Hepatocyte (in vitro differentiated cells): ENCODE measurements around the gene SPECC1. TPM values are rescaled to one million over a fixed set of nuclear protein-coding genes. Genes with fewer than 3 reads are reported as not detected.
"Not testable (repeated sequence)": the region's sequence is repeated elsewhere in the genome, so short reads cannot be mapped to it uniquely, and the experiment has no call there.

Experiments
- DNase-seq: peaks from one replicate; pipeline ENCODE4 v3.0.0-alpha.2; 2016; ENCODE audit warnings: low spot score
- H2AFZ ChIP-seq: fragments of 200-600 bp; sonication (generic); 2 replicates; pipeline ENCODE4 v1.6.0; 2016; ENCODE audit warnings: antibody characterized with exemption, mild to moderate bottlenecking
- H3K27ac ChIP-seq: fragments of 200-600 bp; sonication (generic); 2 replicates; pipeline ENCODE4 v1.5.1; 2016; ENCODE audit warnings: mild to moderate bottlenecking
- H3K27me3 ChIP-seq: fragments of 200-600 bp; sonication (generic); 2 replicates; pipeline ENCODE4 v1.6.1; 2016
- H3K36me3 ChIP-seq: fragments of 200-600 bp; sonication (generic); replicated peaks from 2 replicates; pipeline ENCODE4 v1.5.1; 2016; ENCODE audit warnings: low read depth; ENCODE audit not compliant: insufficient read depth
- H3K4me1 ChIP-seq: fragments of 200-600 bp; sonication (generic); 2 replicates; pipeline ENCODE4 v1.5.1; 2016; ENCODE audit warnings: mild to moderate bottlenecking, moderate library complexity; ENCODE audit not compliant: insufficient read depth
- H3K4me2 ChIP-seq: fragments of 200-600 bp; sonication (generic); 2 replicates; pipeline ENCODE4 v1.6.0; 2016
- H3K4me3 ChIP-seq: fragments of 200-600 bp; sonication (generic); 2 replicates; pipeline ENCODE4 v1.5.1; 2016; ENCODE audit warnings: mild to moderate bottlenecking
- H3K79me2 ChIP-seq: fragments of 200-600 bp; sonication (generic); 2 replicates; pipeline ENCODE4 v1.6.0; 2017; ENCODE audit warnings: mild to moderate bottlenecking
- H3K9me2 ChIP-seq: fragments of 200-600 bp; sonication (generic); replicated peaks from 2 replicates; pipeline ENCODE4 v1.6.0; 2017; ENCODE audit warnings: mild to moderate bottlenecking; ENCODE audit not compliant: insufficient read depth
- H3K9me3 ChIP-seq: fragments of 200-600 bp; sonication (generic); 2 replicates; pipeline ENCODE4 v1.5.1; 2016; ENCODE audit warnings: low read depth, mild to moderate bottlenecking
- H4K20me1 ChIP-seq: fragments of 200-600 bp; sonication (generic); 2 replicates; pipeline ENCODE4 v1.6.0; 2016; ENCODE audit warnings: mild to moderate bottlenecking; ENCODE audit not compliant: insufficient read depth, poor library complexity, severe bottlenecking
- EZH2 ChIP-seq: fragments of 200-600 bp; sonication (generic); IDR thresholded peaks from 2 replicates; pipeline ENCODE4 v1.6.1; 2016; ENCODE audit warnings: antibody characterized with exemption, mild to moderate bottlenecking, borderline replicate concordance
- EZH2phosphoT487 ChIP-seq: fragments of 200-600 bp; sonication (generic); IDR thresholded peaks from one replicate; pipeline ENCODE4 v1.6.1; 2018; ENCODE audit warnings: antibody characterized with exemption, mild to moderate bottlenecking, low read depth, moderate library complexity; ENCODE audit not compliant: unreplicated experiment, severe bottlenecking
- WGBS: methylation state at CpG from one replicate; pipeline ENCODE4 v1.1.6; 2016; ENCODE audit warnings: low lambda C conversion rate; ENCODE audit errors: missing lambda C conversion rate; 5-methylcytosine and 5-hydroxymethylcytosine counted together
- polyA plus RNA-seq: library from polyadenylated mRNA; unstranded; fragments of >200 nt; fragmentation: Nextera tagmentation; extraction: Ambion mirVana; gene quantifications from 2 replicates; pipeline ENCODE4 v1.2.1, GENCODE V29; 2016
- total RNA-seq: library from RNA; depleted of rRNA; stranded (reverse); fragments of >200 nt; gene quantifications from 2 replicates; pipeline ENCODE4 v1.2.3, GENCODE V29; 2014
- TF ChIP-seq, protein P1 (sequence below): fragments of 200-600 bp; sonication (generic); IDR thresholded peaks from 2 replicates; pipeline ENCODE4 v1.5.1; 2016; ENCODE audit warnings: antibody characterized with exemption, mild to moderate bottlenecking; ENCODE audit not compliant: poor library complexity

Gene SPECC1
- total and polyA plus RNA-seq, 2 experiments from 2014 or later, result 20.4 to 57.5 TPM

DNA sequence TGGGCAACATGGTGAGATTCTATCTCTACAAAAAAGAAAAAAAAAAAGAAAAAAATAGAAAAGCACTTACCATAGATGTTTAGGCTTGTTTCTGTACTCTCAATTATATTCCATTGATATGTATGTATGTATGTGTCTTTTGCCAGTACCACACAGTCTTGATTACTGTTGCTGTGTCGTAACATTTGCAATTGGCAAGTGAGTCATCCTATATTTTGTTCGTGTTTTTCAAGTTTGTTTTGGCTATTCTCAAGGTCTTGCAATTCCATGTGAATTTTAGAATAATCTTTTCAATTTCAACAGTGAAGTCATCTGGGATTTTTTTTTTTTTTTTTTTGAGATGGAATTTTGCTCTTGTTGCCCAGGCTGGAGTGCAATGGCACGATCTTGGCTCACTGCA, 19.3 kb downstream of the SPECC1 start:
- Histone ChIP-seq H3K79me2 (no peaks in the 10 kb centered on the region), H3K27me3 (peaks cover 4% of the 10 kb centered on the region), H3K4me1 (no peaks in the 10 kb centered on the region), H3K4me3 (no peak overlapping the region), H3K9me3 (no peaks in the 10 kb centered on the region), H3K36me3 (no peaks in the 10 kb centered on the region), H3K9me2 (no peaks in the 10 kb centered on the region), H3K4me2 (no peak overlapping the region), H4K20me1 (no peaks in the 10 kb centered on the region), H2AFZ (no peak overlapping the region), H3K27ac (no peak overlapping the region)
- WGBS, result 94% methylated on average over 3 of the region's 3 CpGs
- no peak for TF ChIP-seq EZH2
- TF ChIP-seq, protein P1, sequence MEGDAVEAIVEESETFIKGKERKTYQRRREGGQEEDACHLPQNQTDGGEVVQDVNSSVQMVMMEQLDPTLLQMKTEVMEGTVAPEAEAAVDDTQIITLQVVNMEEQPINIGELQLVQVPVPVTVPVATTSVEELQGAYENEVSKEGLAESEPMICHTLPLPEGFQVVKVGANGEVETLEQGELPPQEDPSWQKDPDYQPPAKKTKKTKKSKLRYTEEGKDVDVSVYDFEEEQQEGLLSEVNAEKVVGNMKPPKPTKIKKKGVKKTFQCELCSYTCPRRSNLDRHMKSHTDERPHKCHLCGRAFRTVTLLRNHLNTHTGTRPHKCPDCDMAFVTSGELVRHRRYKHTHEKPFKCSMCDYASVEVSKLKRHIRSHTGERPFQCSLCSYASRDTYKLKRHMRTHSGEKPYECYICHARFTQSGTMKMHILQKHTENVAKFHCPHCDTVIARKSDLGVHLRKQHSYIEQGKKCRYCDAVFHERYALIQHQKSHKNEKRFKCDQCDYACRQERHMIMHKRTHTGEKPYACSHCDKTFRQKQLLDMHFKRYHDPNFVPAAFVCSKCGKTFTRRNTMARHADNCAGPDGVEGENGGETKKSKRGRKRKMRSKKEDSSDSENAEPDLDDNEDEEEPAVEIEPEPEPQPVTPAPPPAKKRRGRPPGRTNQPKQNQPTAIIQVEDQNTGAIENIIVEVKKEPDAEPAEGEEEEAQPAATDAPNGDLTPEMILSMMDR, result no peak
- TF ChIP-seq EZH2phosphoT487, result no peak
- DNase-seq, result no peak

DNA sequence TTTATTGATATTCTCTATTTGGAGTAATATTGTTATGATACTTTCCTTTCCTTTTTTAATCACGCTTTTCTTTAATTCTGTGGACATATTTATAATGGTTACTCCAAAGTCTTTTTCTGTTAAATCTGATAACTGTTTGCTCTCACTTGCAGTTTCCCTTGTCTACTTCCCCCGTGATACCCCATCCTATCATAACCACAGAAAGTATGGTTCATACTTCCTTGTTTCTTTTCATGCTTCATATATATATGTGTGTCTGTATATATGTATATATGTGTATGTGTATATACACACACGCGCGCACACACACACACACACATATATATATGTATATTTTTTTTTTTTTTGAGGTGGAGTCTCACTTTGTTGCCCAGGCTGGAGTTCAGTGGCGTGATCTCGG, 23.5 kb downstream of the SPECC1 start:
- no peaks in the 10 kb centered on the region for H4K20me1 ChIP-seq
- no peak for TF ChIP-seq EZH2
- TF ChIP-seq, protein P1, result no peak
- TF ChIP-seq EZH2phosphoT487, result no peak
- DNase-seq, result no peak
- no peaks in the 10 kb centered on the region for H3K79me2 ChIP-seq
- no peaks in the 10 kb centered on the region for H3K9me2 ChIP-seq
- H3K4me3 ChIP-seq, result no peak overlapping the region
- 95% methylated on average over 7 of the region's 7 CpGs for WGBS
- H3K9me3 ChIP-seq, result no peaks in the 10 kb centered on the region
- no peak overlapping the region for H3K4me2 ChIP-seq
- no peak overlapping the region for H3K27ac ChIP-seq
- no peaks in the 10 kb centered on the region for H3K27me3 ChIP-seq
- H3K4me1 ChIP-seq, result no peaks in the 10 kb centered on the region
- H2AFZ ChIP-seq, result no peak overlapping the region
- no peaks in the 10 kb centered on the region for H3K36me3 ChIP-seq

DNA sequence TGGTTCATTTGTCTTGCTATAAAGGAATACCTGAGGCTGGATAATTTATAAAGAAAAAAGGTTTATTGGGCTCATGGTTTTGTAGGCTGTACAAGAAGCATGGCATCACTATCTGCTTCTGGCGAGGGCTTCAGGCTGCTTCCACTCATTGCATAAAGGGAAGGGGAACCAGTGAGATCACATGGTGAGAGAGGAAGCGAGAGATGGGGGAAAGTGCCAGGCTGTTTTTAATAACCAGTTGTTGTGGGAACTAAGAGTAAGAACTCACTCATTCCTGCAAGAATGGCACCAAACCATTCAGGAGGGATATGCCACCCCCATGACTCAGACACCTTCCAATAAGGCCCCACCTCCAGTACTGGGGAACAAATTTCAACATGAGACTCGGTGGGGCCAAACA, 24.3 kb downstream of the SPECC1 start:
- Histone ChIP-seq H3K27ac (no peak overlapping the region), H3K9me2 (no peaks in the 10 kb centered on the region), H3K4me1 (no peaks in the 10 kb centered on the region), H2AFZ (no peak overlapping the region), H4K20me1 (no peaks in the 10 kb centered on the region), H3K4me3 (no peak overlapping the region), H3K36me3 (no peaks in the 10 kb centered on the region), H3K27me3 (no peaks in the 10 kb centered on the region), H3K9me3 (no peaks in the 10 kb centered on the region), H3K79me2 (no peaks in the 10 kb centered on the region), H3K4me2 (no peak overlapping the region)
- no peak for DNase-seq
- 86% methylated on average over 3 of the region's 3 CpGs for WGBS
- TF ChIP-seq EZH2 (no peak), EZH2phosphoT487 (no peak)
- TF ChIP-seq, protein P1, result no peak

DNA sequence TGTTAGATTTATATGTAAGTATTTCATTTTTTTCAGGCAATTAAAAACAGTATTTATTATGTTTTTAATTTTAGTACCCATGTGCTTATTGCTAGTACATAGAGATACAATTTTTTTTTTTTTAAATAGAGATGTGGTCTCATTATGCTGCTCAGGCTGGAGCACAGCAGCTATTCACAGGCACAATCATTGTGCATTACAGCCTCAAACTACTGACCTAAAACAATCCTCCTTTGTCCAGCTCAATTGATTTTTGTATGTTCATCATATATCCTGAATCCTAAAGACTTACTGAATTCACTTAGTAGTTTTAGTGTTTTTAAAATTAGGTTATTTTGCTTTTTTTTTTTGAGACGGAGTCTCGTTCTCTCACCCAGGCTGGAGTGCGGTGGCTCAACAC, 26.3 kb downstream of the SPECC1 start:
- Histone ChIP-seq H3K4me3 (no peak overlapping the region), H3K27me3 (no peaks in the 10 kb centered on the region), H4K20me1 (no peaks in the 10 kb centered on the region), H3K9me3 (no peaks in the 10 kb centered on the region), H3K4me1 (no peaks in the 10 kb centered on the region), H3K4me2 (no peak overlapping the region), H3K36me3 (no peaks in the 10 kb centered on the region), H2AFZ (no peak overlapping the region), H3K79me2 (no peaks in the 10 kb centered on the region), H3K9me2 (no peaks in the 10 kb centered on the region), H3K27ac (no peak overlapping the region)
- TF ChIP-seq EZH2 (no peak), EZH2phosphoT487 (no peak)
- 94% methylated on average over 3 of the region's 3 CpGs for WGBS
- no peak for DNase-seq

DNA sequence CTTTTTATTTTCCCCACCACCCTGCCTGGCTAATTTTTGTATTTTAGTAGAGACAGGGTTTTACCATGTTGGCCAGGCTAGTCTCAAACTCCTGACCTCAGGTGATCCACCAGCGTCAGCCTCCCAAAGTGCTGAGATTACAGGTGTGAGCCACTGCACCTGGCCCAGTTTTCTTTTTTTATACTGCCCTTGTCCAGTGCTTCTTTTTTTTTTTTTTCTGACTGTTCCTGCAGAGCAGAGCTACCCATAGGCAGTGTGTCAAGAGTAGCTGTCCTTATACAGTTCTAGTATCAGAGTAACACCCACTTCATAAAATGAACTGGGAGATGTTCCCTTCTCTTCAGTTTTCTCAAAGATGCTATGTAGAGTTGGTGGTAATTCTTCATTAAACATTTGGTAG, 28.1 kb downstream of the SPECC1 start:
- not testable (repeated sequence) for H3K9me2 ChIP-seq, H2AFZ ChIP-seq, H4K20me1 ChIP-seq, H3K4me2 ChIP-seq, H3K27ac ChIP-seq, H3K4me3 ChIP-seq, H3K27me3 ChIP-seq, H3K9me3 ChIP-seq, DNase-seq, H3K36me3 ChIP-seq, H3K79me2 ChIP-seq, H3K4me1 ChIP-seq
- 81% methylated on average over 1 of the region's 1 CpG for WGBS
